Mesenchymal stem cell (in vitro differentiated cells and primary cell): ENCODE measurements around the gene RC3H1.

Source experiments
- DNase-seq: peaks from one replicate; pipeline ENCODE4 v3.0.0-alpha.2; 2013
- H2AFZ ChIP-seq: one replicate; pipeline ENCODE4 v1.6.1; 2013; ENCODE audit warnings: low read depth, mild to moderate bottlenecking, control low read depth, inconsistent platforms, low read length, moderate library complexity
- H2AK5ac ChIP-seq: 2 replicates; pipeline ENCODE4 v1.6.1; 2013; ENCODE audit warnings: low read length, moderate library complexity, mild to moderate bottlenecking, inconsistent platforms; ENCODE audit not compliant: severe bottlenecking
- H2BK120ac ChIP-seq: one replicate; pipeline ENCODE4 v1.6.1; 2013; ENCODE audit warnings: low read depth, mild to moderate bottlenecking, inconsistent platforms, low read length, moderate library complexity
- H2BK12ac ChIP-seq, 2 experiments: one replicate each; pipeline ENCODE4 v1.6.1; 2013; ENCODE audit warnings: inconsistent platforms in 2 of 2, low read length in 2 of 2, mild to moderate bottlenecking in 2 of 2, moderate library complexity in 2 of 2, control low read depth in 1 of 2
- H2BK15ac ChIP-seq: one replicate; pipeline ENCODE4 v1.6.1; 2013; ENCODE audit warnings: mild to moderate bottlenecking, low read depth, inconsistent platforms; ENCODE audit not compliant: poor library complexity, severe bottlenecking
- H2BK5ac ChIP-seq: 2 replicates; pipeline ENCODE4 v1.6.1; 2013; ENCODE audit warnings: low read depth, mild to moderate bottlenecking, low read length, control low read depth, inconsistent platforms; ENCODE audit not compliant: poor library complexity, severe bottlenecking
- H3K14ac ChIP-seq, 2 experiments: one replicate each; pipeline ENCODE4 v1.6.1; 2013; ENCODE audit warnings: inconsistent platforms in 2 of 2, low read length in 2 of 2, control low read depth in 1 of 2, mild to moderate bottlenecking in 1 of 2, moderate library complexity in 1 of 2
- H3K18ac ChIP-seq, 2 experiments: one replicate each; pipeline ENCODE4 v1.6.1; 2013; ENCODE audit warnings: inconsistent platforms in 2 of 2, low read length in 2 of 2, control low read depth in 1 of 2, low read depth in 1 of 2, mild to moderate bottlenecking in 1 of 2
- H3K23ac ChIP-seq, 2 experiments: one replicate each; pipeline ENCODE4 v1.6.1; 2013; ENCODE audit warnings: inconsistent platforms in 2 of 2, low read length in 2 of 2, mild to moderate bottlenecking in 2 of 2, moderate library complexity in 2 of 2, control low read depth in 1 of 2
- H3K27ac ChIP-seq: 2 replicates; pipeline ENCODE4 v1.5.1; 2013; ENCODE audit warnings: mild to moderate bottlenecking, moderate library complexity, low read length, control low read depth, inconsistent platforms; ENCODE audit not compliant: poor library complexity, severe bottlenecking
- H3K27me3 ChIP-seq, 2 experiments: 2 replicates each; pipeline versions ENCODE4 v1.6.1 to v1.7.0; 2013; ENCODE audit warnings: low read length in 2 of 2, mild to moderate bottlenecking in 2 of 2, moderate library complexity in 2 of 2, control low read depth in 1 of 2, inconsistent platforms in 1 of 2; ENCODE audit not compliant: control insufficient read depth in 1 of 2, insufficient read depth in 1 of 2
- H3K36me3 ChIP-seq, 2 experiments: 2 replicates each; pipeline versions ENCODE4 v1.6.1 to v1.7.0; 2013; ENCODE audit warnings: low read length in 2 of 2, control low read depth in 1 of 2, inconsistent platforms in 1 of 2, low read depth in 1 of 2, mild to moderate bottlenecking in 1 of 2; ENCODE audit not compliant: insufficient read depth in 2 of 2, control insufficient read depth in 1 of 2
- H3K4ac ChIP-seq, 2 experiments: one replicate each; pipeline ENCODE4 v1.6.1; 2013; ENCODE audit warnings: inconsistent platforms in 2 of 2, low read length in 2 of 2, mild to moderate bottlenecking in 2 of 2, moderate library complexity in 2 of 2, control low read depth in 1 of 2, low read depth in 1 of 2
- H3K4me1 ChIP-seq: 2 replicates; pipeline ENCODE4 v1.6.1; 2013; ENCODE audit warnings: low read depth, low read length, control low read depth; ENCODE audit not compliant: control insufficient read depth, insufficient read depth
- H3K4me2 ChIP-seq: 2 replicates; pipeline ENCODE4 v1.6.1; 2013; ENCODE audit warnings: low read length, mild to moderate bottlenecking, inconsistent platforms; ENCODE audit not compliant: poor library complexity, severe bottlenecking
- H3K4me3 ChIP-seq, 2 experiments: 2 replicates each; pipeline versions ENCODE4 v1.5.1 to v1.7.0; 2013; ENCODE audit warnings: low read length in 2 of 2, mild to moderate bottlenecking in 2 of 2, control low read depth in 1 of 2, low read depth in 1 of 2; ENCODE audit not compliant: insufficient read depth in 1 of 2
- H3K79me1 ChIP-seq: replicated peaks from 2 replicates; pipeline ENCODE4 v1.6.1; 2013; ENCODE audit warnings: mild to moderate bottlenecking, control low read depth, low read length, inconsistent platforms; ENCODE audit not compliant: poor library complexity, severe bottlenecking
- H3K9ac ChIP-seq: 2 replicates; pipeline ENCODE4 v1.7.0; 2013; ENCODE audit warnings: mild to moderate bottlenecking, low read length, moderate library complexity
- H3K9me3 ChIP-seq: 2 replicates; pipeline ENCODE4 v1.7.0; 2013; ENCODE audit warnings: mild to moderate bottlenecking, low read length; ENCODE audit not compliant: control insufficient read depth
- H4K8ac ChIP-seq: one replicate; pipeline ENCODE4 v1.6.1; 2013; ENCODE audit warnings: inconsistent platforms, mild to moderate bottlenecking, low read length, moderate library complexity
- H4K91ac ChIP-seq: one replicate; pipeline ENCODE4 v1.6.1; 2013; ENCODE audit warnings: mild to moderate bottlenecking, low read length, inconsistent platforms
- WGBS: methylation state at CpG from one replicate; pipeline ENCODE4 v1.1.7; 2013; ENCODE audit warnings: mixed read lengths; 5-methylcytosine and 5-hydroxymethylcytosine counted together

RC3H1 gene

DNA sequence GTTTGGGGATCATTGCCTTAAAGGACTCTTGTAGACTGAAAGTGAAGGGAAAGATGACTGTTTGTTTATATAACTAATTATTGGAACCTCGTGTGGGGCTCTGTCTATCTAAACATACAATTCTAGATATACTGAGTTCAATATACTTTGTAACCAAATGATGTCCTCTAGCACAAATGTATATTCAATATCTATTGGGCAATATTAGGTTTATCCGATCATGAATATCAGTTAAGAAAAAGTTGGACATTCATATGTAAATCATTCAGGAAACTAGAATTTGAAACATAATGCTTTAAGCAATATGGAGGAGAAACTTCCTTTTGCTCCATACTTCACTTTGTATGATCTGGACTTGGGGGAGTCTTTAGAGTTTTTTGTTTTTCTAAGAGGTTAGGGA is 8.9 kb upstream of the RC3H1 start:
- H3K4ac ChIP-seq: no peak overlapping the region
- H3K4me2 ChIP-seq: no peak overlapping the region
- WGBS: no CpG with 5 or more reads among the region's 2 CpGs
- no peak overlapping the region for H4K91ac ChIP-seq
- no peak overlapping the region for H2AK5ac ChIP-seq
- H3K27me3 ChIP-seq: no peaks in the 10 kb centered on the region
- DNase-seq: no peak
- no peak overlapping the region for H3K23ac ChIP-seq
- no peaks in the 10 kb centered on the region for H3K79me1 ChIP-seq
- H2BK120ac ChIP-seq: no peak overlapping the region
- H3K4me1 ChIP-seq: no peaks in the 10 kb centered on the region
- H3K36me3 ChIP-seq: no peaks in the 10 kb centered on the region
- no peak overlapping the region for H2BK15ac ChIP-seq
- H2AFZ ChIP-seq: no peak overlapping the region
- H3K4me3 ChIP-seq: no peak overlapping the region
- no peak overlapping the region for H4K8ac ChIP-seq
- H3K9ac ChIP-seq: no peak overlapping the region
- H2BK5ac ChIP-seq: no peak overlapping the region
- no peak overlapping the region for H3K18ac ChIP-seq
- H3K27ac ChIP-seq: no peak overlapping the region
- H2BK12ac ChIP-seq: peak overlapping the region in 1 of 2 experiments; percentile 11
- H3K14ac ChIP-seq: no peak overlapping the region
- no peaks in the 10 kb centered on the region for H3K9me3 ChIP-seq

DNA sequence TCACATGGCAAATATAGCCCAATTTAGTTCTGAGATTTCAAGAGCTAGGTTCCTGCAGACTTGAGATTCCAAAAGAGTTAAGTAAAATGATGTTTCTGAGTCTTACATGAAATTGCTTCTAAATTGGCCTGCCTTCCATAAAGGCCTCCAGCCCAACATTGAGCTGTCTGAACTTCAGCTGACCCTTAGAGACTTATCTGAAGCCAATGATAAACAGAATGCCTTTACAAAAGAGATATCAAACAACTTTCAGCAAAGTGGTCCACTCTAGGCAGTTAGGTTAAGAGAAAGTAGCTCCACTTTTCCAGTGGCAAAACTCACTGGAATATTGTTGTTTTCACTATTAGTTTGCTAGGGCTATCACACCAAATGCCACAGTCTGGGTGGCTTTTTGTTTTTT is 6.3 kb upstream of the RC3H1 start:
- Histone ChIP-seq H2AK5ac (no peak overlapping the region), H3K23ac (no peak overlapping the region), H2BK5ac (no peak overlapping the region), H3K27ac (no peak overlapping the region), H3K4me3 (no peak overlapping the region), H3K79me1 (no peaks in the 10 kb centered on the region), H3K9ac (no peak overlapping the region), H3K4me1 (no peaks in the 10 kb centered on the region), H3K14ac (no peak overlapping the region), H2BK12ac (no peak overlapping the region), H2AFZ (no peak overlapping the region), H3K27me3 (no peaks in the 10 kb centered on the region), H3K4ac (no peak overlapping the region), H4K8ac (no peak overlapping the region), H3K9me3 (no peaks in the 10 kb centered on the region), H3K4me2 (no peak overlapping the region), H2BK120ac (no peak overlapping the region), H3K18ac (no peak overlapping the region), H2BK15ac (no peak overlapping the region), H4K91ac (no peak overlapping the region), H3K36me3 (no peaks in the 10 kb centered on the region)
- no peak for DNase-seq

DNA sequence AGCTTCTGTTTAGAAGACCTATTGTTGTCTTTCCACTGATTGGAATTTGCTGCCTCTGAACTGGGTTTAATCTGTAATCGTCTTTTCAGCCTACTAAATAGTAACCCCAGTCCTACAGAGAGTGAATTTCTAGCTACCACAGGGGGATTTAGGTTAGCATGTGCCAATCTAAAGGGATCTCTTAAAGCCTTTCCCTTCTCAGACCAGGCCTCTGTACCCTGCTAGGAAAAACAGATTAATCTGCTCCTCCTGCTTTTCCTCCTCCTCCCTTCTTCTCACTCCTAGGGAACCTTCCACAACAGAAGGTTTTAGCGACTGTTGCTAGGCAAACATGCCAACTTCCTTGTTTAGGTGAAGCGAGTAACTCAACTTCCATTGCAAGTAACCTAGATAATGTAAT is 1.3 kb upstream of the RC3H1 start:
- H2BK15ac ChIP-seq: no peak overlapping the region
- H3K27ac ChIP-seq: peak overlapping the region; percentile 23
- H3K4me2 ChIP-seq: no peak overlapping the region
- no peak overlapping the region for H2AK5ac ChIP-seq
- H3K9me3 ChIP-seq: no peaks in the 10 kb centered on the region
- H2BK120ac ChIP-seq: no peak overlapping the region
- H3K36me3 ChIP-seq: no peaks in the 10 kb centered on the region
- no peak overlapping the region for H3K4me3 ChIP-seq
- 63% methylated on average over 2 of the region's 3 CpGs for WGBS
- no peaks in the 10 kb centered on the region for H3K27me3 ChIP-seq
- peak overlapping the region; percentile 96 for H3K9ac ChIP-seq
- peak; percentile 86 for DNase-seq
- no peak overlapping the region for H2BK5ac ChIP-seq
- no peak overlapping the region for H2BK12ac ChIP-seq
- H2AFZ ChIP-seq: no peak overlapping the region
- H3K4ac ChIP-seq: no peak overlapping the region
- H4K91ac ChIP-seq: no peak overlapping the region
- no peak overlapping the region for H3K23ac ChIP-seq
- peaks cover 3% of the 10 kb centered on the region for H3K4me1 ChIP-seq
- H3K14ac ChIP-seq: no peak overlapping the region
- no peaks in the 10 kb centered on the region for H3K79me1 ChIP-seq
- no peak overlapping the region for H4K8ac ChIP-seq
- no peak overlapping the region for H3K18ac ChIP-seq

DNA sequence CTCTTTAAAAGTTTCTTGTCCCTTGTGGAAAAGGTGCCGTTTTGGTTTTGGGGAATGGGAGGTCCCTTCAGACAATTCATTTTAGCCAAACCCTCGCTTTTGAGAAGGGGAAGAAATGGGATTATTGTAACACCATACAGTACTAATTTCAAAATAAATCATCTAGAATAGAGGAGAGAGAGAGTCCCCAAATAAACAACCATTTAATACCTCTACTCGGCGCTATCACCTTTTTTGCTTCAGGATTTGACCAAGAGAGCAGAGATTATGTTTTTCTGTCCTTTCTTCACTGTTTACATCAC is 770 bp upstream of the RC3H1 start:
- Histone ChIP-seq H3K18ac (peak overlapping the region in 1 of 2 experiments; percentile 83), H3K9ac (peak overlapping the region; percentile 96), H2BK120ac (peak overlapping the region; percentile 71), H3K14ac (no peak overlapping the region), H3K36me3 (no peaks in the 10 kb centered on the region), H3K27ac (no peak overlapping the region), H3K9me3 (no peaks in the 10 kb centered on the region), H4K91ac (no peak overlapping the region), H3K4ac (peak overlapping the region; percentile 40 to 64), H2BK15ac (no peak overlapping the region), H2AFZ (no peak overlapping the region), H3K4me2 (peak overlapping the region; percentile 85), H2AK5ac (no peak overlapping the region), H3K4me1 (peaks cover 3% of the 10 kb centered on the region), H4K8ac (no peak overlapping the region), H3K23ac (no peak overlapping the region), H3K27me3 (no peaks in the 10 kb centered on the region), H3K79me1 (no peaks in the 10 kb centered on the region), H2BK5ac (no peak overlapping the region), H3K4me3 (peak overlapping the region in 1 of 2 experiments; percentile 93), H2BK12ac (no peak overlapping the region)
- no peak for DNase-seq
- 59% methylated on average over 2 of the region's 4 CpGs for WGBS
